ENCODE measurements around the gene TSPAN16.

TSPAN16 gene

DNA sequence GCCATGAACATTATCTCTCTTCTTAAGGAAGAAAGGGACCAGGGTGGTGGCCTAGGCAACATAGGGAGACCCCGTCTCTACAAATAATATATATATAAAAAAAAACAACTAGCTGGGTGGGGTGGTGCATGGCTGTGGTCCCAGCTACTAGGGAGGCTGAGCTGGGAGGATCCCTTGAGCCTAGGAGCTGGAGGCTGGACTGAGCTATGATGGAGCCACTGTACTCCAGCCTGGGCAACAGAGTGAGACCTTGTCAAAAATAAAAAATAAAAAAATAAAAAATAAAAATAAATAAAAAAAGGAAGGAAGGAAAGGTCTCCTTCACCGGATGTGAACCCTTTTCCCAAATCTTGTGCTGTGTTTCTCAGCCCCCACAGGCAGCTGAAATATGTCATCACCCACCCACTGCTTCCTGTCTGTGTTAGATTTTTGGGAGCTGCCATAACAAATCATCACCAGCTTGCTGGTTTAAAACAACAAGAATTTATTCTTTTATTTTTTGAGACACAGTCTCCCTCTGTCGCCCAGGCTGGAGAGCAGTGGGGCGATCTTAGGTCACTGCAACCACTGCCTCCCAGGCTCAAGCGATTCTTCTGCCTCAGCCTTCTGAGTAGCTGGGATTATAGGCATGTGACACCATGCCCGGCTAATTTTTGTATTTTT, 9.5 kb upstream of the TSPAN16 start:
- Histone ChIP-seq H2AFZ (ENCODE audit: insufficient read depth, low read length, poor library complexity) (no peak overlapping the region), H3K14ac (ENCODE audit: low read length) (no peak overlapping the region), H3K9ac (ENCODE audit: low read length) (no peak overlapping the region), H3K27ac (ENCODE audit: low read depth, low read length) (no peak overlapping the region), H3K18ac (ENCODE audit: low read length) (no peak overlapping the region), H4K12ac (ENCODE audit: low read depth, low read length) (no peak overlapping the region), H2BK12ac (ENCODE audit: low read length) (no peak overlapping the region), H3K4me2 (ENCODE audit: low read length) (no peak overlapping the region), H2BK120ac (ENCODE audit: insufficient read depth, low read length, poor library complexity) (no peak overlapping the region), H3K27me3 (ENCODE audit: insufficient read depth, low read length) (no peaks in the 10 kb centered on the region), H3K23ac (ENCODE audit: low read length) (no peak overlapping the region), H3K79me1 (ENCODE audit: low read length) (no peaks in the 10 kb centered on the region), H3K36me3 (ENCODE audit: control insufficient read depth in 1 of 2, insufficient read depth in 2 of 2, low read length in 2 of 2) (no peaks in the 10 kb centered on the region), H3K9me3 (ENCODE audit: insufficient read depth, low read depth, low read length) (no peaks in the 10 kb centered on the region), H4K91ac (ENCODE audit: low read depth, low read length) (no peak overlapping the region), H3K4ac (ENCODE audit: low read depth, low read length) (no peak overlapping the region), H3K79me2 (ENCODE audit: control insufficient read depth, insufficient read depth, low read length, poor library complexity) (no peaks in the 10 kb centered on the region), H2AK5ac (ENCODE audit: low read length) (no peak overlapping the region), H2BK5ac (ENCODE audit: low read depth, low read length, poor library complexity) (no peak overlapping the region), H3K4me3 (ENCODE audit: low read depth, low read length) (no peak overlapping the region), H4K8ac (ENCODE audit: low read depth, low read length) (no peak overlapping the region), H3K4me1 (ENCODE audit: control insufficient read depth in 1 of 2, insufficient read depth in 2 of 2, low read length in 2 of 2) (no peaks in the 10 kb centered on the region)
- no CpG with 5 or more reads among the region's 6 CpGs for WGBS (ENCODE audit: extremely low coverage, insufficient coverage, insufficient read length)
- no peak for DNase-seq

GRCh38 chr19:11288349-11288748, 7.6 kb upstream of the TSPAN16 start:
- Histone ChIP-seq H4K12ac (ENCODE audit: low read depth, low read length) (no peak overlapping the region), H4K8ac (ENCODE audit: low read depth, low read length) (no peak overlapping the region), H3K79me2 (ENCODE audit: control insufficient read depth, insufficient read depth, low read length, poor library complexity) (no peaks in the 10 kb centered on the region), H3K23ac (ENCODE audit: low read length) (no peak overlapping the region), H3K9ac (ENCODE audit: low read length) (no peak overlapping the region), H3K27me3 (ENCODE audit: insufficient read depth, low read length) (no peaks in the 10 kb centered on the region), H3K27ac (ENCODE audit: low read depth, low read length) (no peak overlapping the region), H4K91ac (ENCODE audit: low read depth, low read length) (no peak overlapping the region), H3K14ac (ENCODE audit: low read length) (no peak overlapping the region), H3K4me2 (ENCODE audit: low read length) (no peak overlapping the region), H3K18ac (ENCODE audit: low read length) (no peak overlapping the region), H3K4ac (ENCODE audit: low read depth, low read length) (no peak overlapping the region), H2BK12ac (ENCODE audit: low read length) (no peak overlapping the region), H3K36me3 (ENCODE audit: control insufficient read depth in 1 of 2, insufficient read depth in 2 of 2, low read length in 2 of 2) (no peaks in the 10 kb centered on the region), H3K4me1 (ENCODE audit: control insufficient read depth in 1 of 2, insufficient read depth in 2 of 2, low read length in 2 of 2) (no peaks in the 10 kb centered on the region), H2AFZ (ENCODE audit: insufficient read depth, low read length, poor library complexity) (no peak overlapping the region), H3K9me3 (ENCODE audit: insufficient read depth, low read depth, low read length) (no peaks in the 10 kb centered on the region), H2BK5ac (ENCODE audit: low read depth, low read length, poor library complexity) (no peak overlapping the region), H2BK120ac (ENCODE audit: insufficient read depth, low read length, poor library complexity) (no peak overlapping the region), H3K4me3 (ENCODE audit: low read depth, low read length) (no peak overlapping the region), H3K79me1 (ENCODE audit: low read length) (no peaks in the 10 kb centered on the region), H2AK5ac (ENCODE audit: low read length) (no peak overlapping the region)
- peak in 1 of 2 donors; percentile 44 for DNase-seq
- no CpG with 5 or more reads among the region's 7 CpGs for WGBS (ENCODE audit: extremely low coverage, insufficient coverage, insufficient read length)

DNA sequence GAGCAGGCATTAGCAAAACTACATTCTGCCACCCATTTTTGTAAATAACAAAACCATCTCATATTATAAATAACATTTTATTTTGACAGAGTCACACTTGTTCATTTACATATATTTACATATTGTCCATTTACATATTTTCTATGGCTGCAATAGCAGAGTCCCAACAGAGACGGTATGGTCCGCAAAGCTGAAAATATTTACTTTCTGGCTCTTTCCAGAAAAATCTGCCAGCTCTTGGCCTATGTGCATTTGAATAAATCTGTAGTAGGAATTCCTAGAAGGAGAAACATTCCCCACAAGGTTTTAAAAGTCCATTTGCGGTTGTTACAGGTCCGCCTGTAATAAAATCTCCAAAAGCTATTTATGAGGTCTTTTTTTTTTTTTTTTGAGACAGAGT, 5.7 kb upstream of the TSPAN16 start:
- H4K91ac ChIP-seq (ENCODE audit: low read depth, low read length): no peak overlapping the region
- DNase-seq: no peak
- H3K36me3 ChIP-seq (ENCODE audit: control insufficient read depth in 1 of 2, insufficient read depth in 2 of 2, low read length in 2 of 2): no peaks in the 10 kb centered on the region
- H4K12ac ChIP-seq (ENCODE audit: low read depth, low read length): no peak overlapping the region
- no peak overlapping the region for H3K18ac ChIP-seq (ENCODE audit: low read length)
- H3K4ac ChIP-seq (ENCODE audit: low read depth, low read length): no peak overlapping the region
- no peaks in the 10 kb centered on the region for H3K9me3 ChIP-seq (ENCODE audit: insufficient read depth, low read depth, low read length)
- no peaks in the 10 kb centered on the region for H3K27me3 ChIP-seq (ENCODE audit: insufficient read depth, low read length)
- no peak overlapping the region for H3K4me2 ChIP-seq (ENCODE audit: low read length)
- no peak overlapping the region for H3K27ac ChIP-seq (ENCODE audit: low read depth, low read length)
- H3K79me2 ChIP-seq (ENCODE audit: control insufficient read depth, insufficient read depth, low read length, poor library complexity): peaks cover 2% of the 10 kb centered on the region
- H2AK5ac ChIP-seq (ENCODE audit: low read length): no peak overlapping the region
- no peak overlapping the region for H3K23ac ChIP-seq (ENCODE audit: low read length)
- H3K4me3 ChIP-seq (ENCODE audit: low read depth, low read length): no peak overlapping the region
- no peak overlapping the region for H3K14ac ChIP-seq (ENCODE audit: low read length)
- peaks cover 2% of the 10 kb centered on the region for H3K79me1 ChIP-seq (ENCODE audit: low read length)
- no peak overlapping the region for H3K9ac ChIP-seq (ENCODE audit: low read length)
- H2BK12ac ChIP-seq (ENCODE audit: low read length): no peak overlapping the region
- peaks cover 2 to 3% of the 10 kb centered on the region in 2 experiments for H3K4me1 ChIP-seq (ENCODE audit: control insufficient read depth in 1 of 2, insufficient read depth in 2 of 2, low read length in 2 of 2)
- H2BK120ac ChIP-seq (ENCODE audit: insufficient read depth, low read length, poor library complexity): no peak overlapping the region
- no peak overlapping the region for H4K8ac ChIP-seq (ENCODE audit: low read depth, low read length)
- no peak overlapping the region for H2AFZ ChIP-seq (ENCODE audit: insufficient read depth, low read length, poor library complexity)
- WGBS (ENCODE audit: extremely low coverage, insufficient coverage, insufficient read length): no CpG with 5 or more reads among the region's 4 CpGs
- no peak overlapping the region for H2BK5ac ChIP-seq (ENCODE audit: low read depth, low read length, poor library complexity)

DNA sequence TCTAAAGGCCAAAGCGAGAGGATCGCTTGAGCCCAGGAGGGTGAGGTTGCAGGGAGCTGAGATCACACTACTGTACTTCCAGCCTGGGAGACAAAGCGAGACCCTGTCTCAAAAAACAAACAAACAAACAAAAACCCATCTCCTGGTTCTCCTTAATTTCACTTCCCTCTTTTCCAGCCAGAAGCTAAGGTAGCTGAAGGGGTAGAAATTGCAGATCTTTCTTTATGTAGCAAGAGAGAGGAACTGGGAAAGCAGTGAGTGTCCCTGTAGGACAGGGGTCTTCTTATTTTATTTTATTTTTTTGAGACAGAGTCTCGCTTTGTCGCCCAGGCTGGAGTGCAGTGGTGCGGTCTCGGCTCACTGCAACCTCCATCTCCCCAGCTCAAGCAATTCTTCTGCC, 4.5 kb upstream of the TSPAN16 start:
- H4K8ac ChIP-seq (ENCODE audit: low read depth, low read length): no peak overlapping the region
- H3K4me2 ChIP-seq (ENCODE audit: low read length): no peak overlapping the region
- H3K4me1 ChIP-seq (ENCODE audit: control insufficient read depth in 1 of 2, insufficient read depth in 2 of 2, low read length in 2 of 2): peaks cover 2 to 3% of the 10 kb centered on the region in 2 experiments
- no peak overlapping the region for H2AFZ ChIP-seq (ENCODE audit: insufficient read depth, low read length, poor library complexity)
- no peak overlapping the region for H2BK120ac ChIP-seq (ENCODE audit: insufficient read depth, low read length, poor library complexity)
- no peak overlapping the region for H3K4ac ChIP-seq (ENCODE audit: low read depth, low read length)
- no peaks in the 10 kb centered on the region for H3K36me3 ChIP-seq (ENCODE audit: control insufficient read depth in 1 of 2, insufficient read depth in 2 of 2, low read length in 2 of 2)
- WGBS (ENCODE audit: extremely low coverage, insufficient coverage, insufficient read length): no CpG with 5 or more reads among the region's 7 CpGs
- H3K18ac ChIP-seq (ENCODE audit: low read length): no peak overlapping the region
- H4K91ac ChIP-seq (ENCODE audit: low read depth, low read length): no peak overlapping the region
- peaks cover 2% of the 10 kb centered on the region for H3K79me1 ChIP-seq (ENCODE audit: low read length)
- H3K14ac ChIP-seq (ENCODE audit: low read length): no peak overlapping the region
- DNase-seq: no peak
- H3K27ac ChIP-seq (ENCODE audit: low read depth, low read length): no peak overlapping the region
- H3K27me3 ChIP-seq (ENCODE audit: insufficient read depth, low read length): no peaks in the 10 kb centered on the region
- H2AK5ac ChIP-seq (ENCODE audit: low read length): no peak overlapping the region
- no peak overlapping the region for H3K9ac ChIP-seq (ENCODE audit: low read length)
- H3K4me3 ChIP-seq (ENCODE audit: low read depth, low read length): no peak overlapping the region
- peaks cover 2% of the 10 kb centered on the region for H3K79me2 ChIP-seq (ENCODE audit: control insufficient read depth, insufficient read depth, low read length, poor library complexity)
- no peaks in the 10 kb centered on the region for H3K9me3 ChIP-seq (ENCODE audit: insufficient read depth, low read depth, low read length)
- no peak overlapping the region for H3K23ac ChIP-seq (ENCODE audit: low read length)
- H2BK12ac ChIP-seq (ENCODE audit: low read length): no peak overlapping the region
- H2BK5ac ChIP-seq (ENCODE audit: low read depth, low read length, poor library complexity): no peak overlapping the region
- no peak overlapping the region for H4K12ac ChIP-seq (ENCODE audit: low read depth, low read length)
